Pons (tissue), 1 donor: ENCODE measurements around the gene FMN1.

Source experiments
- DNase-seq: peaks from one replicate; pipeline ENCODE4 v3.0.0-alpha.2; 2016; ENCODE audit warnings: low spot score

FMN1 gene

GRCh38 chr15:33198541-33198940 lies 4.0 kb upstream of the FMN1 start:
- DNase-seq = no peak

GRCh38 chr15:33197636-33198035 lies 3.1 kb upstream of the FMN1 start:
- DNase-seq = no peak

GRCh38 chr15:33194237-33194636 lies 277 bp downstream of the FMN1 start:
- DNase-seq = no peak

GRCh38 chr15:33191591-33191990 lies 2.9 kb downstream of the FMN1 start:
- DNase-seq = no peak

- no peak for DNase-seq
Observed at GRCh38 chr15:33190539-33190938, 4.0 kb downstream of the FMN1 start.

- peak; percentile 51 for DNase-seq
Observed at GRCh38 chr15:33188641-33189257, 5.8 kb downstream of the FMN1 start.

GRCh38 chr15:33188159-33188558 lies 6.4 kb downstream of the FMN1 start:
- no peak for DNase-seq

GRCh38 chr15:33183334-33183733 lies 11.2 kb downstream of the FMN1 start:
- DNase-seq = no peak

GRCh38 chr15:33182926-33183325 lies 11.6 kb downstream of the FMN1 start:
- no peak for DNase-seq

GRCh38 chr15:33182278-33182905 lies 12.1 kb downstream of the FMN1 start:
- DNase-seq = no peak

GRCh38 chr15:33179874-33180273 lies 14.6 kb downstream of the FMN1 start:
- DNase-seq = no peak

GRCh38 chr15:33171202-33171601 lies 23.3 kb downstream of the FMN1 start:
- DNase-seq = no peak

GRCh38 chr15:33169625-33170024 lies 24.9 kb downstream of the FMN1 start:
- no peak for DNase-seq

GRCh38 chr15:33168444-33168843 lies 26.1 kb downstream of the FMN1 start:
- no peak for DNase-seq

GRCh38 chr15:33163816-33164215 lies 30.7 kb downstream of the FMN1 start:
- no peak for DNase-seq

GRCh38 chr15:33161209-33161608 lies 33.3 kb downstream of the FMN1 start:
- no peak for DNase-seq

GRCh38 chr15:33160581-33161165 lies 33.8 kb downstream of the FMN1 start:
- DNase-seq = no peak

GRCh38 chr15:33159726-33160453 lies 34.6 kb downstream of the FMN1 start:
- no peak for DNase-seq

GRCh38 chr15:33158366-33158765 lies 36.1 kb downstream of the FMN1 start:
- DNase-seq = peak; percentile 51

- no peak for DNase-seq
Observed at GRCh38 chr15:33157371-33158037, 37.0 kb downstream of the FMN1 start.

GRCh38 chr15:33155691-33156420 lies 38.7 kb downstream of the FMN1 start:
- no peak for DNase-seq
